Bronchial smooth muscle cell (primary cell): ENCODE measurements around the gene HESX1. TPM values are rescaled to one million over a fixed set of nuclear protein-coding genes. Genes with fewer than 3 reads are reported as not detected.

Experiments used
- total RNA-seq: library from RNA; depleted of rRNA; stranded (reverse); fragments of >200 nt; gene quantifications from 2 replicates; pipeline ENCODE4 v1.2.1, GENCODE V29; 2014

The HESX1 gene
- total RNA-seq = 0.34 and 0.79 TPM in 2 replicates

GRCh38 chr3:57199895-57200297 lies at the start of gene HESX1:
TSS of gene HESX1 (minus strand) at chr3:57199978. CDS start at chr3:57199918, 60 bp downstream.

GRCh38 chr3:57227204-57227929 lies 27.6 kb upstream of the HESX1 start, which contains the start of gene APPL1:
TSS of gene APPL1 (plus strand) at chr3:57227729. CDS start at chr3:57227884, 155 bp downstream.

GRCh38 chr3:57164657-57165573 lies 34.9 kb downstream of the HESX1 start, which contains the start of gene IL17RD:
TSS of gene IL17RD (minus strand) at chr3:57165353. CDS start at chr3:57165286, 67 bp downstream.

Other genes with a start within 250 kb of the HESX1 start
- under 0.01 TPM in 1 of 2 replicates, not detected in the other for gene SPATA12, start 139.3 kb downstream of the HESX1 start, total RNA-seq
- gene IL17RD, start 34.6 kb downstream of the HESX1 start, total RNA-seq = 4.7 and 5.2 TPM in 2 replicates
- gene APPL1, start 27.8 kb upstream of the HESX1 start, total RNA-seq = 31.9 and 32.5 TPM in 2 replicates
- gene ASB14, start 92.7 kb upstream of the HESX1 start, total RNA-seq = 0.17 TPM in 1 of 2 replicates, not detected in the other